Measurements from ENCODE around the gene PPTC7.
"Not testable (repeated sequence)": the region's sequence is repeated elsewhere in the genome, so short reads cannot be mapped to it uniquely, and the experiment has no call there.

The PPTC7 gene

GRCh38 chr12:110532644-110533043 is 50.5 kb downstream of the PPTC7 start:
- no peak for DNase-seq

- DNase-seq = no peak
These were observed 51.3 kb downstream of the PPTC7 start for GRCh38 chr12:110531741-110532333.

GRCh38 chr12:110530511-110530910 is 52.6 kb downstream of the PPTC7 start:
- no peak for DNase-seq

DNA sequence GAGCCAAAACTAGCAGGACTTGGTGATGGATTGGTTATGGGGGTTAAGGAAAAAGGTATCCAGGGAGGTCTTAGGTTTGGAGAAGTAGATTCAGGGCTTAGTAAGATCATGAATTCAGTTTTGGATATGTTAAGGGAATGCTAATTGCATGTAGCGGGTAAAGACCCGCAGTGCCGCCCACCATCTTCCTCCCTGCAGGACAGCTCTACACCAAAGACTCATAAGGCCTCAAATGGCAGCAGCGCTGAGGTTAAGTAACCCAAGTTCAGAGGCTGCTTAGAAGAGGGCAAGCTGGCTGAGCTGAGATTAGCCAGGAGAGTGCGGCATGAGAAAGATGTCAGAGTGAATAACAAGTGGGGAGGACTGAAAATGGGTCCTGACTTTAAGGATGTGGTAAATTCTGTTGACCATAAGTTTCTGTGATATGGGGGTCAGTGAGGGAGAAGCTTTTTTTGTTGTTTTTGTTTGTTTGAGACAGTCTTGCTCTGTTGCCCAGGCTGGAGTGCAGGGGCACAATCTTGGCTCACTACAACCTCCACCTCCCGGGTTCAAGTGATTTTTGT is 54.8 kb downstream of the PPTC7 start:
- no peak for DNase-seq

DNA sequence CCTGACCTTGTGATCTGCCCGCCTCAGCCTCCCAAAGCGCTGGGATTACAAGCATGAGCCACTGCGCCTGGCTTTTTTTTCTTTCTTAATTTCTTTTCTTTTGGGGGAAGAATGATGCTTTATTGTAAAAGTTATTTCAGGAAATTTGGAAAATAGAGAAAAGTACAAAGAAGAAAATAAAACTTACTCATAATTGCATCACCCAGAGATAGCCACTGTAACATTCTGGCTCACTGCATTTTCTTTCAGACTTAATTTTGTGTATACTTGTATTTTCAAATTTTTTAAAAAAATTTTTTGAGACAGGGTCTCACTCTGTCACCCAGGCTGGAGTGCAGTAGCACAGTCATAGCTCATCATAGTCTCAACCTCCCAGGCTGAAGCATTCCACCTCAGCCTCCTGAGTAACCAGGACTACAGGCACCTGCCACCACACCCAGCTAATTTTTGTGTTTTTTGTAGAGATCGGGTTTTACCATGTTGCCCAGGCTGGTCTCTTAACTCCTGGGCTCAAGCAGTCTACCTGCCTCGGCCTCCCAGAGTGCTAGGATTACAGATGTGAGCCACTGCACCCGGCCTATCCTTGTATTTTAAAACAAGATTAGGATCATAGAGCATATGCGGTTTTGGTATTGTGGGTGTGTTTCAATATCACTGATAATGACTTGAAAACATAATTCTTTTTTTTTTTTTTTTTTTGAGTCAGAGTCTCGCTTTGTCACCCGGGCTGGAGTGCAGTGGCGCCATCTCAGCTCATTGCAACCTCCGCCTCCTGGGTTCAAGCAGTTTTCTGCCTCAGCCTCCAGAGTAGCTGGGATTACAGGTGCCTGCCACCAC is 62.0 kb downstream of the PPTC7 start:
- not testable (repeated sequence) for DNase-seq

DNA sequence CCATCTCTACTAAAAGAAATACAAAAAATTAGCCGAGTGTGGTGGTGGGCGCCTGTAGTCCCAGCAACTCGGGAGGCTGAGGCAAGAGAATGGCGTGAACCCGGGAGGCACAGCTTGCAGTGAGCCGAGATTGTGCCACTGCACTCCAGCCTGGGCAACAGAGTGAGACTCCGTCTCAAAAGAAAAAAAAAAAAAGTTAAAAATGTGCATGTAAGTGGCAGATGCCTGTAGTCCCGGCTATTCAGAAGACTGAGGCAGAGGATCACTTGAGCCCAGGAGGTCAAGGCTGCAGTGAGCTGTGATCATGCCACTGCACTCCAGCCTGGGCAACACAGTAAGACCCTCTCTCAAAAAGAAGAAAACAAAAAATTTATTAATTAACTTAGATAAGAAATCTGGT is 65.1 kb downstream of the PPTC7 start:
- not testable (repeated sequence) for DNase-seq

DNA sequence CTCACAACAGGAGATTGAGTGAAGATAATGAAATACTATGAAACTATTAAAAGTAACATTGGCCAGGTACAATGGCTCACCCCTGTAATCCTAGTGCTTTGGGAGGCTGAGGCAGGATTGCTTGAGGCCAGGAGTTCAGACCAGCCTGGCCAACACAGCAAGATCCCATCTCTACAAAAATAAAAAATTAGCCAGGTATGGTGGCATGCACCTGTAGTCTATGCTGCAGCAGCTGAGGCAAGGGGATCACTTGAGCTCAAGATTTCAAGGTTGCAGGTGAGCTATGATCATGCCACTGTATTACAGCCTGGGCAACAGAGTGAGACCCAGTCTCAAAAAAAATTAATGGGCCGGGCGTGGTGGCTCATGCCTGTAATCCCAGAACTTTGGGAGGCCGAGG is 66.1 kb downstream of the PPTC7 start:
- DNase-seq = no peak

DNA sequence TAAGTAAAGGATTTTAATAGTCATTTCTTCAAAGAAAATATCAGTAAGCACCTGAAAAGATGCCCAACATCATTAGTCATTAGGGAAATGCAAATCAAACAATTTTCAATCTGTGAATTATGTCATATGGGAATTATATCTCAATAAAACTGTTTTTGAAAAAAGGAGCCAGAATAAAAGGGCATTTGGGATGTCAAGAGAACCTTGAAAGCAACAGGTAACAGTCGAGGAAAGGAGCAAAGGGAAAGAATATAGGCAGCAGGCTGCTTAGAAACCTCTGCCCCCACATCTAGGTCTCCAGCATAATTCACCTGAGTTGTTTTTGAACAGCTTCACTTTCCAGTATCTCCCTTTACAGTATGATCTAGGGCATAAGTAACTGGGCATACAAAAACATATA is 68.8 kb downstream of the PPTC7 start:
- no peak for DNase-seq

- DNase-seq = no peak
These were observed 69.3 kb downstream of the PPTC7 start for GRCh38 chr12:110513842-110514241.

- DNase-seq = no peak
These were observed 75.0 kb downstream of the PPTC7 start for GRCh38 chr12:110508071-110508586.

GRCh38 chr12:110505332-110505731 is 77.8 kb downstream of the PPTC7 start:
- no peak for DNase-seq

DNA sequence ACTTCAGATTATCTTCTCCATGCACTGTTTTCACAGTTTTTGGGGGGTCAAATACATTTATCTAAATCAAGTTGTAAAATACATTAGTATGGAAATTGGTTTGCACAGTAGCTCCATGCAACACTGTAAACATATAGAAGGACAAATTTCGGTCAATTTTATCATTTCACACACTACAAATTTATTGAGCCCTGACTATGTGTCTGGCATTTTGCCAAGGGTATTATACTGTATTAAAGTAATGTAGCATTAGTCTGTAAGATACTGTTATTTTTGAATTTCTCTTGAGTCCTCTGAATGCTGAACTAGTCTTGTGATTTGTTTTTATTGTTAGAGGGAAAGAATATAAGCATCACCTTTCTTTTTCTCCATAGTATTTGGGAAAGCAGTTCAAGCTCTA is 79.7 kb downstream of the PPTC7 start:
- no peak for DNase-seq

GRCh38 chr12:110501752-110502738 is 81.1 kb downstream of the PPTC7 start, which contains the start of the genes RAD9B and VPS29:
Gene RAD9B (plus strand): TSS chr12:110502331. CDS start chr12:110502338, 7 bp downstream.
Gene VPS29 (minus strand): TSS chr12:110502111. CDS start chr12:110502051, 60 bp downstream.
- peak; percentile 98 for DNase-seq

DNA sequence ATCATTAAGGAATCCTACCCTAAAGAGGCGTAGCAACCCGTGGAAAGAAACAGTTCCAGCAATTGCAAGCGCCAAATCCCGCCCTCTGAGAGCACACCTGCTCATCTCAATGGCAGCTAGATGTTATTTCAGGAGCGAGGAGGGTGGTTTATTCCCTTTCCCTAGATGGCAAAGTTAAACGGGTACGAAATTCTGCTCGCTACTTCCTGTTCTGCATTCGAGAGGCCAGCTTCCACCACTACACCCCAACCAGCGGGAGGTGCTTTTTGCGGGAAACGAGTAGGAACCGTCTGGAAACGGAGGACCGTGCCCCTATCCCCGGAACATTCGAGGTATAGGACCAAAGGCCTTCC is 81.7 kb downstream of the PPTC7 start:
- DNase-seq = no peak

GRCh38 chr12:110498984-110499706 is 84.0 kb downstream of the PPTC7 start:
- no peak for DNase-seq

Data from T-helper 9 cell (primary cell).